GM08714 (cell line): ENCODE measurements around the gene PRSS1.
"Not testable (repeated sequence)": the region's sequence is repeated elsewhere in the genome, so short reads cannot be mapped to it uniquely, and the experiment has no call there.

Experiments
- H3K4me3 ChIP-seq: fragments of 200-500 bp; sonication (Bioruptor generic); 2 replicates; pipeline ENCODE4 v1.5.1; 2014; ENCODE audit warnings: mild to moderate bottlenecking, low read length, inconsistent platforms
- ZNF274 ChIP-seq: IDR thresholded peaks from 2 replicates; pipeline ENCODE4 v1.6.1; 2012; ENCODE audit warnings: mild to moderate bottlenecking, low read depth, low read length

The PRSS1 gene

DNA sequence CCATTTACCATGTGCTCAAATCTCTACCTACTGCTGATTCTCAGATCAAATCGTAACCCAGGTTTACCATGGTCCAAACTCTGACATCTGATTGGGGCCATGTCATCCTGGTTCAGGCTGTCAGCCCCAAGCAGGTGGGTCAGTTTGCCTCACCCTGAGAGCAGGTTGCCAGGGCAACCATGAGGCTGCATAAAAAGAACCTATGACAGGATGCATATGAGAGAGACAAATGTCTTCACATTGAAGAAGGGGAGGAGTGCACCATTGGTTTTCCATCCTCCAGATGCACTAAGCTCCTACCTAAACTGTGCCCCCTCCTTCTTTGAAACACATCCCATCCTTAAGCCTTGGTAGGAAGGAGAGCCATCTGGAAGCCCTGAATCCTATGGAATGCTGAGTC is 10.2 kb downstream of the PRSS1 start:
- no peak for TF ChIP-seq ZNF274
- H3K4me3 ChIP-seq, result no peak overlapping the region

DNA sequence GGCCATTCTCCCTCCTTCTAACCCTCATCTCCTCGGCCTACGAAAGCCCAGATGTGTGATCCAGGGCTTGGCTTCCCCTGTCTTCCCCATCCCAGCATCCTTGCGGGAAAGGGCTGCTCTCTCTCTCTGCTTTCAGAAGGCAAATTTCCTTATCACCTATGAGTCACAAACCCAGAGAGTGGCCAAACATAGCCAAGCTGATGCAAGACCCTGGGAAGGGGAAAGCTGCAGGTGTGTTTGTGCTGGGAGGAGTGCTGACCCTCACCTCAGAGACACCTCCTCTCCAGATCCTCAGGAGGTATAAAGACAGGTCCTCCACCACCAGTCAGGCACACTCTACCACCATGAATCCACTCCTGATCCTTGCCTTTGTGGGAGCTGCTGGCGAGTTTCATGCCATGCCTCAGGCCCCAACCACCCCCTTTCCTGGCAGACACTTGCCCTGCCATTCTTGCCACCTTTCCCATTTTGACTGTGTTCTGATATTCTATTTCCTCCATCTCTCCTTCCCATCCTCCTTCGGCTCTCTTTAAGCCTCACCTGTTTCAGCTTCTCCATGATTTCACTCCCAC is 10.9 kb downstream of the PRSS1 start:
- TF ChIP-seq ZNF274, result no peak

GRCh38 chr7:142761606-142762005 is 12.3 kb downstream of the PRSS1 start:
- not testable (repeated sequence) for H3K4me3 ChIP-seq

More for the DNA sequence above, 10.9 kb downstream of the PRSS1 start:
- H3K4me3 ChIP-seq, result no peak overlapping the region

GRCh38 chr7:142762104-142762503 is 12.8 kb downstream of the PRSS1 start:
- no peak overlapping the region for H3K4me3 ChIP-seq
- no peak for TF ChIP-seq ZNF274

DNA sequence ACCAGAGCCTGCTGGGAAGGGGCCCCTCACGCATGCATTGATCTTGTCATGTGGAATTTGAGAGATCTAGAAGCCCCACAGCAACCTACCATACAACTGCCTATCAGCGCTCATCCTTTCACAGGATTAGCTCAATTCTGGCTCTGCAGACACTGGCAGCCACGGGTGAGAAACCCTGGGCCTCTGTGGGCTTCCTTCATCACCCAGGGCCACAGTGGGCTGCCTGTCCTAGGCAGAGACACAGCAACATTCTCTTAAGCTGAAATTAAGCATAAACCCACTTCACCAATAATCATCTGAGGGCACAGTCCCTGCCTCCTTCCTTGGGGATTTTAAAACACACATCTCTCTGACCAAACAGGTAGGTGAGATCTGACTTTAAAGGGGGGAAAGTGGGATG is 18.2 kb downstream of the PRSS1 start:
- no peak for TF ChIP-seq ZNF274
- no peak overlapping the region for H3K4me3 ChIP-seq

GRCh38 chr7:142767861-142768260 is 18.6 kb downstream of the PRSS1 start:
- no peak for TF ChIP-seq ZNF274
- no peak overlapping the region for H3K4me3 ChIP-seq

GRCh38 chr7:142768885-142769284 is 19.6 kb downstream of the PRSS1 start:
- not testable (repeated sequence) for H3K4me3 ChIP-seq

GRCh38 chr7:142770661-142771352 is 21.5 kb downstream of the PRSS1 start, which contains the start of gene PRSS2:
Gene PRSS2 (plus strand): TSS chr7:142770970. CDS start chr7:142770983, 13 bp downstream.
- TF ChIP-seq ZNF274, result no peak
- no peak within 1 kb of the TSS for H3K4me3 ChIP-seq

GRCh38 chr7:142771353-142771723 is 22.1 kb downstream of the PRSS1 start:
- TF ChIP-seq ZNF274, result no peak
- no peak overlapping the region for H3K4me3 ChIP-seq

GRCh38 chr7:142772051-142772450 is 22.8 kb downstream of the PRSS1 start:
- TF ChIP-seq ZNF274, result no peak

GRCh38 chr7:142772673-142773072 is 23.4 kb downstream of the PRSS1 start:
- no peak overlapping the region for H3K4me3 ChIP-seq
- TF ChIP-seq ZNF274, result no peak

More at GRCh38 chr7:142772051-142772450, 22.8 kb downstream of the PRSS1 start:
- no peak overlapping the region for H3K4me3 ChIP-seq

DNA sequence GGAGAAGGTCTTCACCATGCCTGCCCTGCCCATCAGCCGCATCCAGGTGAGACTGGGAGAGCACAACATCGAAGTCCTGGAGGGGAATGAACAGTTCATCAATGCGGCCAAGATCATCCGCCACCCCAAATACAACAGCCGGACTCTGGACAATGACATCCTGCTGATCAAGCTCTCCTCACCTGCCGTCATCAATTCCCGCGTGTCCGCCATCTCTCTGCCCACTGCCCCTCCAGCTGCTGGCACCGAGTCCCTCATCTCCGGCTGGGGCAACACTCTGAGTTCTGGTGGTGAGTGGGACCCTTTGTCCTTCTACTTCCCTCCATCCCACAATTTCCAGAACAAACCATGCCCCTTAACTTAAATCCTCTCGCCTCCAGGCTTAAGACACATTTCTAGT is 24.0 kb downstream of the PRSS1 start:
- TF ChIP-seq ZNF274, result no peak
- no peak overlapping the region for H3K4me3 ChIP-seq

- H3K4me3 ChIP-seq, result no peak overlapping the region
- TF ChIP-seq ZNF274, result no peak
Measured at GRCh38 chr7:142773937-142774744, 24.9 kb downstream of the PRSS1 start.

GRCh38 chr7:142774826-142775225 is 25.6 kb downstream of the PRSS1 start:
- H3K4me3 ChIP-seq, result no peak overlapping the region
- no peak for TF ChIP-seq ZNF274

DNA sequence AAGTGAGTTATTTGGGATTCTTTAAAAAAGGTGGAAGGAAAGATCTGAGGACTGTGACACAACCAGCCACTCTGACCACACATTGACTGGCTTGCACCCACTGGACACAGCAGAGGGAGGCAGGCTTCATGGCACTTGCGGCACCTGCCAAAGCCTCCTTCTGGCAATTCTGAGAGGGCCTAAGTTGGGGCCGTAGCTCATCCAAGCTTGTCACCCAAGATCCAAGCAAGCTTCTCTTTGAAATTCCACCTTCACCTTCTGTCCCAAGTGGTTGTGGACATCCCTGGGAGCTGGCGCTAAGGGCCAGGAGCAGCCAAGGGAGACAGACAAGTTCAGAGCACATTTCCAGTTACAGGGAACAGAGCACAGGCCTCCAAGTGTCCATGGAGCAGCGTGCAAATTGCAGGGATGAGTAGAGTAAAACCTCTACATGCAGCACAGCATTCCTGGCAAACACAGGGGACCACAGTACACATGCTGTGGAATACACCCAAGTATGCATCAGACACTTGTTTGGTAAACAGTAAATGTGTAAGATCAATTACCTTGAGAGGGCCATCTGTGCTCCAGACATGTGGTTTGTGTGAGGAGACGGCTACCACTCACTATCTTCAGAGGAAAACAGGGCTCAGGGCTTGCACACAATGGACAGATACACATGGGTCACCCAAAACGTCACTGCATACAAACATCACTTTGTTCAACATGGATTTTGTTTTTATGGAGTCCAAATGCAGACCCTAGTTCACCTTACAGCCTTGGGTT is 26.3 kb downstream of the PRSS1 start:
- H3K4me3 ChIP-seq, result not testable (repeated sequence)
